HG03064 (cell line): Measurements from ENCODE around the gene PICK1.

Experiments
- ATAC-seq: cut with Tn5 transposase; IDR thresholded peaks from one replicate; pipeline ENCODE4 v1.9.1; 2021; ENCODE audit warnings: low read depth; ENCODE audit not compliant: unreplicated experiment

Gene PICK1

GRCh38 chr22:38056969-38057891 is at the start of gene PICK1:
TSS of gene PICK1 (plus strand) at chr22:38057404. CDS start at chr22:38057810, 406 bp downstream.
- no peak for ATAC-seq

DNA sequence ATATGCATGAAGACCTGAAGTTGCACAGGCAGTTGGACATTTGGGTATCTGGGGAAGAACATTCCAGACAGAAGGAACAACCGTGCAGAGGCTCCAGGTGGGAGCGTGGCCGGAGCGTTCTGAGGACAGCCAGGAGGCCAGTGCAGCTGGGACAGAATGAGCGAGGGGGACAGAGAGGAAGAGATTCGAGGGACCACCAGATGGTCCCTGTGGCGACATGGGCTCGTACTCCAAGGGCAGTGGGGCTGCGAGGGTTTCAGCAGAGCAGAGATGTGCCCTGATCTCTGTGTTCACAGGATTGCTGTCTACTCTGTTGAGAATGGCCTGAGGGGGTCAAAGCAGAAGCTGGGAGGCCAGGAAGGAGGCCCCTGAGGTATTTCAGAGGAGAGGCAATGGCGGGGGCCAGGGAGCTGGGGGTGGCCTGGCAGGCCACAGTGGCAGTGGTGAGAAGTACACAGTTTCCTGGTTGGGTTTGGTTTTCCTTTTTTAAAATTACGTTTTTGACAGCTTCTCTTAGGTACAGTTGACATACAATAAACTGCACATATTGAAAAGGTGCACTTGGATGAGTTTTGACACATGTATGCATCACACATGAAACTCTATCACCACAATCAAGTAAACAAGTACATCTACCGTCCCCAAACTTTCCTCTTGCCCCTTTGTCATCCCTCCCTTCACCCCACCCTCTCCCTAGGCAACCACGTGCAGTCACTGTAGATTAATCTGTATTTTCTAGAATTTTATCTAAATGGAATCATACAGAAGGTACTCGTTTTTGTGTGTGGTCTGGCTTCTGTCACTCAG is 48.0 kb upstream of the PICK1 start:
- no peak for ATAC-seq

DNA sequence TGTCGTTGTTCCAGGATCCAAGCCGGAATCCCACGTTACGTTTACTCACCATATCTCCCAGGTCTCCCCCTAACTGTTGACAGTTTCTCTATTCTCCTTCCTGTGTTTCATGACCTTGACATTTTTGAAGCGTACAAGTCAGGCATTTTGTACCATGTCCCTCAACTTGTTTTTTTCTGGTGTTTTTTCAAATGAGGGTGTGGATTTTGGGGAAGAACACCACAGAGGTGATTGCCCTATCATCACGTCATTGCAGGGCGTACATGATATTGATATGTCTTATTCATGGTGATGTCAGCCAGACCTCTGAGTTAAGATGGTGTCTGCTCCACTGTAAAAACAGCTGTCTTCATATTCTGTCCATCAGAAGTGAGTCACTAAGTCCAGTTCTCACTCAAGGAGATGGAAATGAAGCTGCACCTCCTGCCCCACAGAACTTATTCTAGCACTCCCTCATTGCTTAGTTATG is 44.6 kb upstream of the PICK1 start:
- no peak for ATAC-seq

DNA sequence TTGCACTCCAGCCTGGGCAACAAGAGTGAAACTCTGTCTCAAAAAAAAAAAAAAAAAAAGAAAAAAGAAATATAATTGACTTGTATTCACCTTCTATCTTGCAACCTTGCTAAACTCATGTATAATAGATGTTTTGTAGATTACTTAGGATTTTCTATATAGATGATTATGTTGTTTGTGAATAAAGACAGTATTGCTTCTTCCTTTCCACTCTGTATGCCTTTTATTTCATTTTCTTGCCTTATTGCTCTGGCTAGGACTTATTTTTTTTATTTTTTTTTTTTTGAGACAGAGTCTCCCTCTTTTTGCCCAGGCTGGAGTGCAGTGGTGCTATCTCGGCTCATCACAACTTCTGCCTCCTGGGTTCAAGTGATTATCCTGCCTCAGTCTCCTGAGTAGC is 43.1 kb upstream of the PICK1 start:
- ATAC-seq = no peak

DNA sequence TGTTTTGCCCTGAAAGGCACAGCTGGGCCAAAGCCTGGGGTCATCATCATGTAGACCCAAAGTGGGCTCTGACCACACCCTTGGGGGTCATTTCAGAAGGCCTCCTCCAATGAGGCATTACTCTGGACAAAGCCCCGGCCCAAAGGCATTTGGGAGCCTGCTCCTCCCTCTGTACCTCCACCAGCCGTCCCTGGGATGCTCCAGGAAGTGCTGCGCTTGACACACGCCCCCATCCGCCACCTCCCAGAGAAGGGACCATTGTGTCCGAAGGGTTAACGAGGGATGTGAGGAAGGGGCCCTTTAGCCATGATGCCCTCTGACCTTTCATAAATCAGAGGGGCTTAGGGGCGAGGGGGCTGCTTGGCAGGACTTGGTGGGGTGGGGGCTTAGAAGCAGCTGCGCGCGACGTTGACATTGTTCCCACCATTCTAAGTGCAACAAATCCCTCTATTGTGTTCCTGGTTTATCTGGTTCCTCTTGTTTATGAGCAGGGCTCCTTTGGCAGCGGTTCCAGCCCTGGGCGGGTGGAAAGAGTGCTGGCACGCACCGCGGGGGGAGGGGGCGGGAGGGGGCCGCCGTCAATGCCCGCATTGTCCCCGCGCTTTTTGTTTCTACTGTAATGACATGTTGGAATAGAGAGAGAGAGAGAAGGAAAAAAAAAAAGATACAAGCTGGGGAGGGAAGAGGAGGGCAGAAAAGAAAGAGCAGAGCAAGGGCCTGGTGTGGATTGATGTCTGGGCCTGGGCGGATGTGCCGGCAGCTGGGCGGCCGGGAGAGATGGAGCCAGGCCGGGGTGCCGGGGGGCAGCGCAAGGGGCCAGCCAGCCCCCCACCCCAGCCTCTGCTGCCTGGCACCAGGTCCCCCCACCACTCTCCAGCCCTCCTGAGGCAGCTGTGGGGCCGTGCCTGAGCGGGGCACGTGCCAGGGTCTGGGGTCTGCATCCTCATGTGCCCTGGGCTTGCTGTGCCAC is 40.7 kb upstream of the PICK1 start:
- ATAC-seq = no peak

GRCh38 chr22:38017272-38017920 is 39.8 kb upstream of the PICK1 start:
- no peak for ATAC-seq

- no peak for ATAC-seq
Observed at GRCh38 chr22:38017939-38018885, 39.0 kb upstream of the PICK1 start.

DNA sequence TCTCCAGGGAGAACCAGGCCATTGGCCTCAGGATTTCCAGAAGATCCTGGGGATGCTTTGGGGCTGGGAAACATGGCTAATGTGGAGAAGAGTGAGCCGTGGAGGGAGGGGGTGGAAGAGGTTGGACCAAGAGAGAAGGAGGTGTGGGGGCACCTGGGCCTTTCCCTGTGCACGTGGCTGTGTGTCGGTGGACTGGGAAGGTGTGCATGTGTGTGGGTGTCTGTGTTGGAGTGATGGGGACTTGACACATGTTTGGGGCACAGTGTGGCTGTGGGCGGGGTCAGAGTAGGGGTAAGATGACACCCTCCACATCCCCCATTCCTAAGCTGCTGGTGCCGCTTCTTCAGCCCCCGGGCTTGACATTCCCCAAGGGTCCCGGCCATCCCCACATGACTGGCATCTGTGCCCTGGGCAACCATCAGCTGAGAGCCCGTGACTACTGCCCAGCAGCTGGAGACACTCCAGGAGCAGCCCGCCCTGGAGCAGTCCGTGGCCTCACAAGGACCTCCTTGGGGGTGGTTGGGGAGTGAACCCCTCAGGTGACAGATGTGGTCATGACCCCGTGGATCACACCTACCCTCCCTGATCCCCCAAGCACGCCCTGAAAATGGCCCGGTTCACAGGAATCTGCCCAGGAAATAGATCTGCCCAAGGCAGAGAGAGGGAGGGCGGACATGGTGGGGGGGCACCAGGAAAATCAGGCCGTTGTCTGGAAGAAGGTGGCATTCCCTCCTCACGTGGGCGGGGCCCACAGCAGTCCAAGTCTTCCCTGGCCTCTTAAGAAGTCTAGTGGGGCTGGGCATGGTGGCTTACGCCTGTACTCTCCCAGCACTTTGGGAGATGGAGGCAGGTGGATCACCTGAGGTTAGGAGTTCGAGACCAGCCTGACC is 38.0 kb upstream of the PICK1 start:
- ATAC-seq = no peak

DNA sequence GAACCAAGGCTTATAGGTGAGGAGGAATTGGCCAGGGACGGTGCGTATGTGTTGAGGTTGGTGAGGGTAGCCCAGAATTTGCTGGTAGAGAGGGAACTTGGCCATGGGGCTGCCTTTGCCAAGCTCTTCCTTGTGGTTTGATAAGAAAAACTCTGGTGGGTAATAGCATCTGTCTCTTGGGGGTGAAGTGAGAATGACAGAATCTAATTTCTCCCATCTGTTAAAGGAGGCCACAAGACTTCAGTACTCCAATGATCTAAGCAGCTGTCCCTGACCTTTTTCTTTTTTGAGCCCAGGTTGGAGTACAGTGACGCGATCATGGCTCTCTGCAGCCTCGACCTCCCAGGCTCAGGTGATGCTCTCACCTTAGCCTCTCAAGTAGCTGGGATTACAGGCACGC is 36.0 kb upstream of the PICK1 start:
- no peak for ATAC-seq

GRCh38 chr22:38023045-38023444 is 34.2 kb upstream of the PICK1 start:
- ATAC-seq = no peak

- no peak for ATAC-seq
Observed at GRCh38 chr22:38025514-38025913, 31.7 kb upstream of the PICK1 start.

DNA sequence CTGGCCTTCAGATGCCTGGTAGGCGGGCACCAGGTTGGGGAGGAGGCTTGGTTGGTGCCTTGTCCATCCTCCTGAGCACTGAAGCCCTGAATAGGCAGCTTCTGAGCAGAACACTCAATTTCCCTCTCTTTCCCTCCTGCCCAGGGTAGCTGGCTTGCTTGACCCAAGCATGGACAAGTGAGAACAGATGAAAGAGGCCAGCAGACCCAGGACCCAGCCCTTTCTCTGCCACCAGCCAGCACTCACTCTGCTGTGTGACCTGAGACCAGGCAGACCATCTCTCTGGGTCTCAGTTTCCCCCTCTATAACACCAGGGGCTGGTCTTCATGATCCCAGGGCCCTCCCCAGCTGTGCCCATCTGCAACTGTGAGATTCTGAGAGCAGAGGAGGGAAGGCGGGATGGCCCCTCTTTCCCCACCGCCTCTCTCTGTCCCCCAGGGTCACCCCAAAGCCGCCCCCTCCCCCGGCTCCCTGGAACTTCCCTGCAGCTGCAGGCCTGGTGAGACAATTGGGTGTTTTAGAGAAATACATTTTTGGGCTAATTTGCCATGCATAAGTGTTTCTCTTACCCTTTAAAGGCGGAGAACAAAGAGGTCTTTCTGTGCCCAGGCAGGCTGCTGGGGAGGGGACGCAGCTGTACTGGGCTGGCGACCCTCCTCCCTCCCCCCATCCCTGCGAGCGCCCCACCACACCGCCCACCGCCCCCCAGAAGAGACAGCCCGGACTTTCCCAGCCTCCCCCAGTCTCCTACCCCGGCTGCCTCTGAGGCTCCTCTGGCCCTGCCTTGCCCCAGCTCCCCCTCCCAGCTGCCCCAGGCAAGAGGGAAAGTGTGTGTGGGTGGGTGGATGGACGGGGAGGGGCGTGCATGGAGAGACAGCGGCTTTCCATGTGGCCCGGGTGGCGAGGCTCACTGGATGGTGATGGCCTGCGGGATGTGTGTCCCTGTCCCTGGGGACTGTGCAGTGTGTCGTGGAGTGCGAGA is 30.8 kb upstream of the PICK1 start:
- no peak for ATAC-seq

DNA sequence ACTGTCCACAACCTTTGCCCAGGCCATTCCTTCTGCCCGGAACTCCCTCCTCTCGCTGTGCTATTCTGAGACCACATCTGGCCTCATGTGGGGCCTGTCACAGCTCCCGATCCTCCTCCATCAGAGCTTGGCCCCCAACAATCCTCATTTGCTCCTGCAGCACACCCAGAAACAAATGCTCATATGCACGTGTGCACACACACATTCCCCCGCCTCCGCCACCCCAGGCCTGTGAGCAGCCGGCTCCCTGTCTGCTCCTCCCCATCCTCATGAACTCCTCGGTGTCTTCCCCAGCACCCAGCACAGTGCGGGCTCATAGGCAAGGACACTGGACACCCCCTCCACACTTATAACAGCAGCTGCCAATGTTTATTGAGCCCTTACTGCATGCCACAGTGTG is 29.7 kb upstream of the PICK1 start:
- no peak for ATAC-seq

DNA sequence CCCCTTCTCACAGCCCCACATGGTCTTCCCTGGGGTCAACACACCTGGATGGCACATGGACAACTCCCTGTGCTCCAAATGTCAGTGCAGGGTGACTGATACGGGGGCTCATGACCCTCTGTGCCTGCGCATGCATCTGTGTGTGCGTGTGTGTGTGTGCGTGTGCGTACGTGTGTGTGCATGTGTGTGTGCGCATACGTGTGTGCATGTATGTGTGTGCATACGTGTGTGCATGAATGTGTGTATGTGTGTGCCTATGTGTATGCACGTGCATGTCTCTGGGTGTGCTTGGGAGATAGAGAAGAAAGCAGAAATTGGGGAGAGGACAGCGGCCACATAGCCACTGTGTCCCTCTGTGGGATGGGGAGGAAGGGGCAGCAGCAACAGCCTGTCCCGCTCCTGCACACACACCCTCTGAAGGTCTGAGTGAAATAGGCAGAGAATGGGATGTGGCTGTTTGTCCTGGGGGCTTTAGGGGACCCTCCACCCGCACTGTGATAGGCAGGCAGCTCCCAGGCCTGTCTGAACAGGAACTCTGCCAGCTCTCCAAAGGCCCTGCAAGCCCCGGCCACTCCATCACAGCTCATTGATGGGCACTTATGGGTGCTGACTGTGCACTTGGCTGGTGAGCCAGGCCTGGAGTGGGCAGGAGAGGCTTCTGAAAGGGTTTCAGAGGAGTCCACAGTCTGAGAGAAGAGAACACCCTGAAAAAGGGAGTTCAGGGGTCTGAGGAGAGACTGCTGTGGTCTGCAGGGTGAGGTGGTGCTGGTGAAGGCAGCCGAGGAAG is 28.7 kb upstream of the PICK1 start:
- no peak for ATAC-seq

DNA sequence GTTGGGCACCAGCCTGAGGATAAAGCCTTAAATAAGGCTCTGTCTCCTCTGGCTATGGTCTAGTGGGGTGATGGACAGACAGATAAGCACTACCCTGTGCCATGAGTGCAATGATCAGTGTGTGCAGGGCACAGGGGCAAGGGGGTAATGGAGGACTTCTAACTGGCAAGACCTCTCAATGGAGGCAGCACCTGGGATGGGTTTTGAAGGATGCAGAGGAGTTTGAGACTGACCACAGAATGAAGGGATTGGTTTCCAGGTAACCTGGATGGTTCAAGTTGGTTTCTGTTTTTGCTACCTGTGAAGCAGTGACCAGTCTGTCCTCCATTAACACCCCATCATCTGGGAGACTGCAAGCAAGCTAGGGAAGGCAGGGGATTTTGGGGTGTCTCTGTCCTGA is 27.8 kb upstream of the PICK1 start:
- ATAC-seq = no peak

GRCh38 chr22:38029901-38030300 is 27.3 kb upstream of the PICK1 start:
- no peak for ATAC-seq
